HepG2 (cell line): ENCODE data around the gene CAPZA2. TPM values are rescaled to one million over a fixed set of nuclear protein-coding genes. Genes with fewer than 3 reads are reported as not detected.

Experiments
- ARID2 ChIP-seq: sonication (generic); formaldehyde crosslinking; IDR thresholded peaks from 2 replicates; pipeline ENCODE4 v1.8.1; 2022; ENCODE audit warnings: mild to moderate bottlenecking, missing genetic modification reagents, borderline replicate concordance
- KIAA2018 ChIP-seq: sonication (generic); formaldehyde crosslinking; IDR thresholded peaks from 2 replicates; pipeline ENCODE4 v1.5.0; 2020; ENCODE audit warnings: mild to moderate bottlenecking, missing genetic modification reagents, borderline replicate concordance
- MIXL1 ChIP-seq: IDR thresholded peaks from 2 replicates; pipeline ENCODE4 v1.6.1; 2016
- NFE2L2 ChIP-seq: fragments of 150-350 bp; IDR thresholded peaks from 2 replicates; pipeline ENCODE4 v1.6.1; 2014; ENCODE audit warnings: low read length
- SKI ChIP-seq: fragments of 450-650 bp; IDR thresholded peaks from one replicate; pipeline ENCODE4 v1.6.1; 2018; ENCODE audit warnings: mild to moderate bottlenecking; ENCODE audit not compliant: partially characterized antibody
- STAG1 ChIP-seq: sonication (generic); formaldehyde crosslinking; IDR thresholded peaks from 2 replicates; pipeline ENCODE4 v1.4.0; 2020; ENCODE audit warnings: missing genetic modification reagents
- TFDP2 ChIP-seq: sonication (generic); formaldehyde crosslinking; IDR thresholded peaks from 2 replicates; pipeline ENCODE4 v1.4.0; 2020; ENCODE audit warnings: missing genetic modification reagents
- ZBTB39 ChIP-seq: sonication (generic); formaldehyde crosslinking; IDR thresholded peaks from 2 replicates; pipeline ENCODE4 v1.5.0; 2020; ENCODE audit warnings: missing genetic modification reagents
- ZNF484 ChIP-seq: sonication (generic); formaldehyde crosslinking; IDR thresholded peaks from 2 replicates; pipeline ENCODE4 v1.5.1; 2020; ENCODE audit warnings: mild to moderate bottlenecking, low read depth, missing genetic modification reagents, borderline replicate concordance
- polyA plus RNA-seq, 8 experiments: library from polyadenylated mRNA; depleted of rRNA in 3 of 8; stranded (reverse) in 7 of 8; unstranded in 1 of 8; fragments of >200 nt; fragmentation: Illumina TruSeq in 4 of 8; extraction: Trizol in 4 of 8; gene quantifications; 2 replicates each; pipeline versions ENCODE4 v1.2.1 to v1.2.3, GENCODE V29; 2011 to 2016; ENCODE audit warnings: low read depth in 4 of 8, missing spikeins in 1 of 8, mixed read lengths in 1 of 8; ENCODE audit not compliant: insufficient read depth in 1 of 8
- total RNA-seq, 5 experiments: library from RNA; depleted of rRNA; stranded (reverse); fragments of >200 nt; fragmentation: Illumina TruSeq; extraction: Trizol; gene quantifications; 2 replicates each; pipeline ENCODE4 v1.2.3, GENCODE V29; 2016; ENCODE audit warnings: low read depth in 1 of 5
- TF ChIP-seq, protein P1 (sequence below): sonication (generic); formaldehyde crosslinking; IDR thresholded peaks from 2 replicates; pipeline ENCODE4 v1.4.0; 2020; ENCODE audit warnings: missing genetic modification reagents, borderline replicate concordance

The CAPZA2 gene
- total and polyA plus RNA-seq, 2 of the 13 experiments (the other 11 are each of a cell fraction or from before 2014, with no cell fraction given): 38.4 to 199 TPM

DNA sequence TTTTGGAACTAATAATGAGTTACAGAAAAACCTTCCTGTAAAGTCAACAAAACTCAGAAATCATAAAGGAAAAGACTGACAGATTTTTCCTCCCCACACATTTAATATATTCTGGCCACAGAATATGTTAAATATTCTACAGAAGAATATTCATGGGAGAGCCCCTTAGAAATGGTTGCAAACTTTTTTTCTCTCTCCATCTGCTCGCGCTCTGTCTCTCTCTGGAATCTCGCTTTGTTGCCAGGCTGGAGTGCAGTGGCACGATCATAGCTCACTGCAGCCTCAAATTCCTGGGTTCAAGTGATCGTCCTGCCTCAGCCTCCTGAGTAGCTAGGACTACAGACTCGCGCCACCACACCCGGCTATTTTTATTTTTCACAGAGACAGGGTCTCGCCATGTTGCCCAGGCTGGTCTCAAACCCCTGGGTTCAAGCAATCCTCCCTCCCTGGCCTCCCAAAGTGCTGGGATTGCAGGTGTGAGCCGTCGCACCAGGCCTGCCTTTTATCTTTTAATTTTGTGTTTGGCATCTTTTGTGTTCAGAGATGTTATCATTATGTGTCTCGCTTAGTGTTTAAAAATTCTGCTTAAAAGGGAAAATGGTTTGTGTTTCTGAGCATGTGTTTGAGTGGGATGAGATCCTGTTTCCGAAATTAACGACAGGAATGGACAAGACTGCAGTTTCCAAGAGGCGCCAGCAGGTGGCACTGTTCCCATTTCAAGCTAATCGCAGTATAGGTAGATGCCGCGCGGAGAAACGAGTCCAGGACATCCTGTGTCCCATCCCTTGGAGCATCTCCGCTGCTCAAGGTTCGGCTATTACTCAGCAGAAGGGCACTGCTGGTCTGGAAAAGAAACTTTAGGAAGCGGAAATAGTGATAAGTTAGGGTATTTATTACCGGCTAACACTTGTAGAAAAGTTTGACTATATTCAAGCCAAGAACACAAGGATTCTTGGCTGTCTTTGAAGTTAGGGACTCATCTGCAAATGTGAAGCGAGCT, 67.8 kb downstream of the CAPZA2 start (continued):
- TF ChIP-seq STAG1 (CRISPR knock-in tag) (peak; percentile 94), ARID2 (CRISPR knock-in tag) (no peak), TFDP2 (0 out of 2 replicates have a peak, but pooled peaks have one; percentile 28), ZBTB39 (CRISPR knock-in tag) (no peak), ZNF484 (CRISPR knock-in tag) (no peak), MIXL1 (0 out of 2 replicates have a peak, but pooled peaks have one; percentile 46), NFE2L2 (peak; percentile 27; the same call in 1 of the 2 replicates), KIAA2018 (CRISPR knock-in tag) (no peak), SKI (no peak)
- TF ChIP-seq, protein P1, sequence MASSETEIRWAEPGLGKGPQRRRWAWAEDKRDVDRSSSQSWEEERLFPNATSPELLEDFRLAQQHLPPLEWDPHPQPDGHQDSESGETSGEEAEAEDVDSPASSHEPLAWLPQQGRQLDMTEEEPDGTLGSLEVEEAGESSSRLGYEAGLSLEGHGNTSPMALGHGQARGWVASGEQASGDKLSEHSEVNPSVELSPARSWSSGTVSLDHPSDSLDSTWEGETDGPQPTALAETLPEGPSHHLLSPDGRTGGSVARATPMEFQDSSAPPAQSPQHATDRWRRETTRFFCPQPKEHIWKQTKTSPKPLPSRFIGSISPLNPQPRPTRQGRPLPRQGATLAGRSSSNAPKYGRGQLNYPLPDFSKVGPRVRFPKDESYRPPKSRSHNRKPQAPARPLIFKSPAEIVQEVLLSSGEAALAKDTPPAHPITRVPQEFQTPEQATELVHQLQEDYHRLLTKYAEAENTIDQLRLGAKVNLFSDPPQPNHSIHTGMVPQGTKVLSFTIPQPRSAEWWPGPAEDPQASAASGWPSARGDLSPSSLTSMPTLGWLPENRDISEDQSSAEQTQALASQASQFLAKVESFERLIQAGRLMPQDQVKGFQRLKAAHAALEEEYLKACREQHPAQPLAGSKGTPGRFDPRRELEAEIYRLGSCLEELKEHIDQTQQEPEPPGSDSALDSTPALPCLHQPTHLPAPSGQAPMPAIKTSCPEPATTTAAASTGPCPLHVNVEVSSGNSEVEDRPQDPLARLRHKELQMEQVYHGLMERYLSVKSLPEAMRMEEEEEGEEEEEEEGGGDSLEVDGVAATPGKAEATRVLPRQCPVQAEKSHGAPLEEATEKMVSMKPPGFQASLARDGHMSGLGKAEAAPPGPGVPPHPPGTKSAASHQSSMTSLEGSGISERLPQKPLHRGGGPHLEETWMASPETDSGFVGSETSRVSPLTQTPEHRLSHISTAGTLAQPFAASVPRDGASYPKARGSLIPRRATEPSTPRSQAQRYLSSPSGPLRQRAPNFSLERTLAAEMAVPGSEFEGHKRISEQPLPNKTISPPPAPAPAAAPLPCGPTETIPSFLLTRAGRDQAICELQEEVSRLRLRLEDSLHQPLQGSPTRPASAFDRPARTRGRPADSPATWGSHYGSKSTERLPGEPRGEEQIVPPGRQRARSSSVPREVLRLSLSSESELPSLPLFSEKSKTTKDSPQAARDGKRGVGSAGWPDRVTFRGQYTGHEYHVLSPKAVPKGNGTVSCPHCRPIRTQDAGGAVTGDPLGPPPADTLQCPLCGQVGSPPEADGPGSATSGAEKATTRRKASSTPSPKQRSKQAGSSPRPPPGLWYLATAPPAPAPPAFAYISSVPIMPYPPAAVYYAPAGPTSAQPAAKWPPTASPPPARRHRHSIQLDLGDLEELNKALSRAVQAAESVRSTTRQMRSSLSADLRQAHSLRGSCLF (CRISPR knock-in tag): no peak
